Mucosa of rectum (tissue), 2 donors: Measurements from ENCODE around the gene GPR132.

Source experiments
- H3K27ac ChIP-seq, 2 donors: one replicate each; pipeline ENCODE4 v1.7.0; 2013; ENCODE audit warnings: inconsistent platforms in 2 of 2, low read depth in 2 of 2, low read length in 2 of 2
- H3K27me3 ChIP-seq, 2 donors: one replicate each; pipeline ENCODE4 v1.7.0; 2013; ENCODE audit warnings: low read length in 2 of 2; ENCODE audit not compliant: control insufficient read depth in 2 of 2, insufficient read depth in 2 of 2
- H3K36me3 ChIP-seq, 2 donors: one replicate each; pipeline ENCODE4 v1.7.0; 2013; ENCODE audit warnings: low read length in 2 of 2; ENCODE audit not compliant: control insufficient read depth in 2 of 2, insufficient read depth in 2 of 2
- H3K4me1 ChIP-seq, 2 donors: one replicate each; pipeline ENCODE4 v1.7.0; 2013; ENCODE audit warnings: low read length in 2 of 2, mild to moderate bottlenecking in 1 of 2; ENCODE audit not compliant: control insufficient read depth in 2 of 2, insufficient read depth in 2 of 2
- H3K4me3 ChIP-seq, 2 donors: one replicate each; pipeline ENCODE4 v1.7.0; 2013; ENCODE audit warnings: low read length in 2 of 2
- H3K9ac ChIP-seq, 2 donors: one replicate each; pipeline ENCODE4 v1.7.0; 2013; ENCODE audit warnings: low read length in 2 of 2, low read depth in 1 of 2, mild to moderate bottlenecking in 1 of 2
- H3K9me3 ChIP-seq, 2 donors: one replicate each; pipeline ENCODE4 v1.7.0; 2013; ENCODE audit warnings: low read length in 2 of 2; ENCODE audit not compliant: control insufficient read depth in 2 of 2
- donor health status: healthy.
- donor health status: Normal muscosa, but diverticular disease.

Gene GPR132

GRCh38 chr14:105005329-105005928 is 59.8 kb downstream of the GPR132 start:
- H3K4me1 ChIP-seq = no peaks in the 10 kb centered on the region
- no peak overlapping the region for H3K27ac ChIP-seq
- H3K4me3 ChIP-seq = no peak overlapping the region
- H3K9ac ChIP-seq = no peak overlapping the region
- no peaks in the 10 kb centered on the region for H3K9me3 ChIP-seq
- H3K27me3 ChIP-seq = no peaks in the 10 kb centered on the region
- H3K36me3 ChIP-seq = peaks cover 6 to 11% of the 10 kb centered on the region in 2 donors
